ENCODE results near the gene PRRC2C. TPM values are rescaled to one million over a fixed set of nuclear protein-coding genes. Genes with fewer than 3 reads are reported as not detected.

The PRRC2C gene
- total RNA-seq, 1 experiment from 2014 or later, result 199 TPM

DNA sequence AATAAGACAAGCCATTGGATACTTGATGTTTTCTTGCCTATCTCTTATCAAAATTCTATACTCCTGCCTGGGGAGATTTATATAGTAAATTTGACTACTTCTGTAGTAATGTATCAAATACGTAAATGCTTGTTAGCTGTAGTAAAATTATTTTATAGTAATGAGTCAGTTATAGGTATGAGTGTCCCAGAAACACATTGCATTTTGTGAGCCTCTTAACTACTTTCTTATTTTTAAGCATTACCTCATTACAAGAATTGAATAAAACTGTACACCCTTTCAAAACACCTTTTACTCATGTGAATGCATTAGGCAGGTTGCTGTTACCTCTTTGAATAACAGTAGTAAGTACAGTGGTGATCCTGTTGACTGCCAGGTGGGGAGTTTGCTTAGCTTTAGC lies 28.4 kb downstream of the PRRC2C start:
- Histone ChIP-seq H3K36me3 (ENCODE audit: low read depth, low read length) (peaks cover 65% of the 10 kb centered on the region), H3K4me2 (ENCODE audit: low read length) (no peak overlapping the region), H3K9me3 (ENCODE audit: low read length) (no peaks in the 10 kb centered on the region), H3K4me3 (ENCODE audit: low read length) (no peak overlapping the region), H3K9me2 (replicated peaks; ENCODE audit: low read length) (no peaks in the 10 kb centered on the region), H3F3A (ENCODE audit: low read length, unreplicated experiment) (peaks cover 7% of the 10 kb centered on the region), H4K20me1 (ENCODE audit: low read length) (peaks cover 69% of the 10 kb centered on the region), H2AFZ (ENCODE audit: low read length) (no peak overlapping the region), H3K4me1 (ENCODE audit: insufficient read depth, low read length) (peaks cover 9% of the 10 kb centered on the region), H3K27me3 (ENCODE audit: low read length) (no peaks in the 10 kb centered on the region), H3K27ac (ENCODE audit: low read length) (no peak overlapping the region), H3K9ac (ENCODE audit: low read length) (no peak overlapping the region), H3K79me2 (ENCODE audit: low read length) (peaks cover 80% of the 10 kb centered on the region)
- peak; percentile 44 for DNase-seq
- intact Hi-C loops (cut with micrococcal nuclease), result loop anchor here (1.0 kb wide), 2 partner anchors 28 to 72 kb away; partner anchors contain the start of gene PRRC2C
- POLR2A ChIA-PET (ENCODE audit: unreplicated experiment), result interaction anchor here (0.6 kb wide), 2 partner anchors 107 to 883 kb away, joined by 6 to 7 read pairs; no protein-coding TSS in a partner anchor
- CTCF ChIA-PET, result no interaction called here
- BruUV-seq (replicated peaks), result no TSS peak
- TF ChIP-seq EZH2 (IDR thresholded peaks at IDR 0.05; ENCODE audit: low read length, unreplicated experiment) (no peak), CTCF (conservative IDR thresholded peaks at IDR 0.05; ENCODE audit: low read depth, low read length) (no peak), EZH2phosphoT487 (IDR thresholded peaks at IDR 0.05; ENCODE audit: borderline replicate concordance, low read length) (no peak)
- ATAC-seq, result peak; percentile 88

- TF ChIP-seq CTCF (conservative IDR thresholded peaks at IDR 0.05; ENCODE audit: low read depth, low read length), result no peak
- no peak for TF ChIP-seq EZH2 (IDR thresholded peaks at IDR 0.05; ENCODE audit: low read length, unreplicated experiment)
- no peak for TF ChIP-seq EZH2phosphoT487 (IDR thresholded peaks at IDR 0.05; ENCODE audit: borderline replicate concordance, low read length)
- DNase-seq (no peak), ATAC-seq (no peak)
- peaks cover 7% of the 10 kb centered on the region for H3F3A ChIP-seq (ENCODE audit: low read length, unreplicated experiment)
- ChIA-PET POLR2A (ENCODE audit: unreplicated experiment) (no interaction called here), CTCF (no interaction called here)
- H3K4me2 ChIP-seq (ENCODE audit: low read length), result no peak overlapping the region
- peaks cover 54% of the 10 kb centered on the region for H4K20me1 ChIP-seq (ENCODE audit: low read length)
- peaks cover 64% of the 10 kb centered on the region for H3K79me2 ChIP-seq (ENCODE audit: low read length)
- H3K27ac ChIP-seq (ENCODE audit: low read length), result no peak overlapping the region
- H3K9me3 ChIP-seq (ENCODE audit: low read length), result no peaks in the 10 kb centered on the region
- intact Hi-C loops (cut with micrococcal nuclease), result no loop called here
- peaks cover 9% of the 10 kb centered on the region for H3K4me1 ChIP-seq (ENCODE audit: insufficient read depth, low read length)
- no peak overlapping the region for H3K9ac ChIP-seq (ENCODE audit: low read length)
- no peaks in the 10 kb centered on the region for H3K27me3 ChIP-seq (ENCODE audit: low read length)
- peaks cover 81% of the 10 kb centered on the region for H3K36me3 ChIP-seq (ENCODE audit: low read depth, low read length)
- H3K9me2 ChIP-seq (replicated peaks; ENCODE audit: low read length), result no peaks in the 10 kb centered on the region
- H2AFZ ChIP-seq (ENCODE audit: low read length), result no peak overlapping the region
- no peak overlapping the region for H3K4me3 ChIP-seq (ENCODE audit: low read length)
- BruUV-seq (replicated peaks), result no TSS peak
Observed at GRCh38 chr1:171515299-171515698, 30.0 kb downstream of the PRRC2C start.

DNA sequence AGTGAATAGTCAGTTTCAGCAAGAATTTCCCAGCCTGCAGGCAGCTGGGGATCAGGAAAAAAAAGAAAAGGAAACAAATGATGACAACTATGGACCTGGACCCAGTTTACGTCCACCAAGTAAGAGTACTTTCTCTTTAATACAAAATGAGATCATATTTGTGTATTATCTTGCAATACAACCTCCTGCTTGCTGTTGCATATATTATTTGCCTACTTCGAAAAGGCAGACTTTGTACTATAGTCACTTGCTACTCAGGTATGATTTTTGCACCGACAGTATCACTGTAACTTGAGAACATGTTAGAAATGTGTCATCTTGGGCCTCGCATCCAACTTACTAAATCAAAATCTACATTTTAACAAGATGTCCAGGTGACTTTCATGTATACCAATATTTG lies 30.4 kb downstream of the PRRC2C start:
- Histone ChIP-seq H3K27ac (ENCODE audit: low read length) (no peak overlapping the region), H3K27me3 (ENCODE audit: low read length) (no peaks in the 10 kb centered on the region), H3K36me3 (ENCODE audit: low read depth, low read length) (peaks cover 84% of the 10 kb centered on the region), H3K9me3 (ENCODE audit: low read length) (no peaks in the 10 kb centered on the region), H3F3A (ENCODE audit: low read length, unreplicated experiment) (peaks cover 7% of the 10 kb centered on the region), H3K4me1 (ENCODE audit: insufficient read depth, low read length) (peaks cover 9% of the 10 kb centered on the region), H3K9ac (ENCODE audit: low read length) (no peak overlapping the region), H4K20me1 (ENCODE audit: low read length) (peaks cover 50% of the 10 kb centered on the region), H3K79me2 (ENCODE audit: low read length) (peaks cover 60% of the 10 kb centered on the region), H3K4me2 (ENCODE audit: low read length) (no peak overlapping the region), H2AFZ (ENCODE audit: low read length) (no peak overlapping the region), H3K4me3 (ENCODE audit: low read length) (no peak overlapping the region), H3K9me2 (replicated peaks; ENCODE audit: low read length) (no peaks in the 10 kb centered on the region)
- DNase-seq, result no peak
- CTCF ChIA-PET, result no interaction called here
- no peak for ATAC-seq
- POLR2A ChIA-PET (ENCODE audit: unreplicated experiment), result no interaction called here
- BruUV-seq (replicated peaks), result no TSS peak
- TF ChIP-seq EZH2 (IDR thresholded peaks at IDR 0.05; ENCODE audit: low read length, unreplicated experiment), result no peak
- intact Hi-C loops (cut with micrococcal nuclease), result no loop called here

Measured in PC-3 (cell line).